OCI-LY3 (cell line): ENCODE data around the gene IDH2.

Experiments
- EZH2phosphoT487 ChIP-seq: fragments of 200-600 bp; shearing (Covaris generic); IDR thresholded peaks from 2 replicates; pipeline ENCODE4 v1.6.1; 2018; ENCODE audit warnings: antibody characterized with exemption, mixed run types, low read depth
- TF ChIP-seq, protein P1 (sequence below): fragments of 200-600, 300-600 bp; sonication (generic); IDR thresholded peaks from 2 replicates; pipeline ENCODE4 v1.5.1; 2014; ENCODE audit warnings: antibody characterized with exemption, low read length, low read depth

DNA sequence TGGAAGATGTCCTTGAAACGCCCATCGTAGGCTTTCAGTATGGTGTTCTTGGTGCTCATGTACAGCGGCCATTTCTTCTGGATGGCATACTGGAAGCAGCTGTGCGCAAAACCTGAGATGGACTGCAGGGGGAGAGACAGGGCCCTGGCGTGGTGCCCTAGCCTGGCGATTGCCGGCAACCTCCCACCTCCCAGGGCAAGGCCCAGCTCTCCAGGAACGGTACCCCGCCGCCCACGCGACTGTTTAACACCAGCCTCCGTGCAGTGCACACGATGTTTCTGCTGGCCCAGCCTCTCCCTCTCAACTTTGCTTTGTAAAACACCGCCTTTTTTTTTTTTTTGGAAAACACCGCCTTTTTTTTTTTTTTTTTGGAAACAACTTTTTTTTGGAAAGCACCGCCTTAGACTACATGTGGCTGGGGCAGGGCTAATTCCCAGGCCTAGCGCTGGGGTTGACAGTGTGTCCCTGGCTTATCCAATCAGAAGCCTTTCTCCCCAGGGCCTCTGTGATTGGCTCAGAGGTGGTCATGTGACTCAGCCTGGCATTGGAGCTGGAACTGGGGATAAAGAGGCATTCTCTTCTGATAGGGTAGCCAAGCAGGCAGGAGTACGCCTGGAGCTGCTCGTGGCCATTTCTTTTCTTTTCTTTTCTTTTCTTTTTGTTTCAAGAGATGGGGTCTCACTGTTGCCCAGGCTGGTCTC lies 14.7 kb downstream of the IDH2 start:
- TF ChIP-seq, protein P1, sequence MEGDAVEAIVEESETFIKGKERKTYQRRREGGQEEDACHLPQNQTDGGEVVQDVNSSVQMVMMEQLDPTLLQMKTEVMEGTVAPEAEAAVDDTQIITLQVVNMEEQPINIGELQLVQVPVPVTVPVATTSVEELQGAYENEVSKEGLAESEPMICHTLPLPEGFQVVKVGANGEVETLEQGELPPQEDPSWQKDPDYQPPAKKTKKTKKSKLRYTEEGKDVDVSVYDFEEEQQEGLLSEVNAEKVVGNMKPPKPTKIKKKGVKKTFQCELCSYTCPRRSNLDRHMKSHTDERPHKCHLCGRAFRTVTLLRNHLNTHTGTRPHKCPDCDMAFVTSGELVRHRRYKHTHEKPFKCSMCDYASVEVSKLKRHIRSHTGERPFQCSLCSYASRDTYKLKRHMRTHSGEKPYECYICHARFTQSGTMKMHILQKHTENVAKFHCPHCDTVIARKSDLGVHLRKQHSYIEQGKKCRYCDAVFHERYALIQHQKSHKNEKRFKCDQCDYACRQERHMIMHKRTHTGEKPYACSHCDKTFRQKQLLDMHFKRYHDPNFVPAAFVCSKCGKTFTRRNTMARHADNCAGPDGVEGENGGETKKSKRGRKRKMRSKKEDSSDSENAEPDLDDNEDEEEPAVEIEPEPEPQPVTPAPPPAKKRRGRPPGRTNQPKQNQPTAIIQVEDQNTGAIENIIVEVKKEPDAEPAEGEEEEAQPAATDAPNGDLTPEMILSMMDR = no peak; the same call in 1 of the 2 replicates
- TF ChIP-seq EZH2phosphoT487 = no peak
